Activated CD4-positive, alpha-beta T cell treated with anti-CD3 and anti-CD28 coated beads for 36 hours (primary cell): ENCODE results near the gene MCM10. TPM values are rescaled to one million over a fixed set of nuclear protein-coding genes. Genes with fewer than 3 reads are reported as not detected.

Experiments
- ATAC-seq: fragments of 200-7000 bp; cut with Tn5 transposase; one replicate; pipeline ENCODE4 v1.10.0; 2021; ENCODE audit warnings: mild to moderate bottlenecking, moderate library complexity
- CTCF ChIA-PET: fragments of 350-600 bp; sonication (Branson Sonifier 250); formaldehyde crosslinking; loops from one replicate; lab custom pipeline; 2021; ENCODE audit warnings: antibody characterized with exemption; lab: Charles Lee
- POLR2A ChIA-PET: fragments of 350-600 bp; sonication (Branson Sonifier 250); formaldehyde crosslinking; loops from one replicate; lab custom pipeline; 2021; ENCODE audit warnings: antibody characterized with exemption, inconsistent platforms; lab: Charles Lee
- DNase-seq: peaks from one replicate; pipeline ENCODE4 v3.0.0-alpha.2; 2020
- H3K27ac Mint-ChIP-seq: one replicate; pipeline ENCODE4 v1.8.0; 2021; ENCODE audit warnings: mixed read lengths
- H3K27me3 Mint-ChIP-seq: one replicate; pipeline ENCODE4 v1.8.0; 2021; ENCODE audit warnings: mixed read lengths
- H3K36me3 Mint-ChIP-seq: one replicate; pipeline ENCODE4 v1.8.0; 2021; ENCODE audit warnings: low read depth, mixed read lengths
- H3K4me1 Mint-ChIP-seq: one replicate; pipeline ENCODE4 v1.8.0; 2021; ENCODE audit warnings: mixed read lengths
- H3K4me3 Mint-ChIP-seq: one replicate; pipeline ENCODE4 v1.8.0; 2021; ENCODE audit warnings: mild to moderate bottlenecking, moderate library complexity, mixed read lengths
- H3K9me3 Mint-ChIP-seq: one replicate; pipeline ENCODE4 v1.8.0; 2021; ENCODE audit warnings: low read depth, mixed read lengths
- intact Hi-C, 2 experiments: fragments of 100-400 bp; cut with DNase I in 1 of 2; cut with micrococcal nuclease in 1 of 2; formaldehyde crosslinking; loops; one replicate each; pipeline versions ENCODE4 v1.14.2 to v1.15.1; 2022 to 2024; cut with DNase I, micrococcal nuclease
- total RNA-seq, 2 experiments: library from RNA; stranded (reverse); gene quantifications; one replicate each; pipeline ENCODE4 v1.2.3, GENCODE V29; 2021

MCM10 gene
- total RNA-seq, 2 experiments from 2014 or later, result 86.0 to 86.2 TPM

GRCh38 chr10:13167568-13167967 is 6.2 kb downstream of the MCM10 start:
- intact Hi-C loops, result loop anchor here in 1 of 2 experiments (10.0 kb wide), 1 partner anchor 1123 kb away; the partner anchor contains the start of gene UPF2
- Mint-ChIP-seq H3K27me3 (no peaks in the 10 kb centered on the region), H3K4me1 (peaks cover 11% of the 10 kb centered on the region), H3K27ac (no peak overlapping the region), H3K4me3 (no peak overlapping the region), H3K9me3 (no peaks in the 10 kb centered on the region), H3K36me3 (peaks cover 69% of the 10 kb centered on the region)
- no peak for DNase-seq
- ChIA-PET CTCF (interaction anchor here (0.6 to 1.3 kb wide), 2 partner anchors 50 to 136 kb away, joined by 3 to 5 read pairs; no protein-coding TSS in a partner anchor), POLR2A (no interaction called here)
- ATAC-seq, result no peak

- no peaks in the 10 kb centered on the region for H3K27me3 Mint-ChIP-seq
- H3K4me1 Mint-ChIP-seq, result peaks cover 7% of the 10 kb centered on the region
- ATAC-seq (no peak), DNase-seq (no peak)
- H3K4me3 Mint-ChIP-seq, result no peak overlapping the region
- ChIA-PET POLR2A (no interaction called here), CTCF (interaction anchor here (1.2 kb wide), 1 partner anchor 25 kb away, joined by 3 read pairs; no protein-coding TSS in a partner anchor)
- intact Hi-C loops, result loop anchor here in 1 of 2 experiments (10.0 kb wide), 1 partner anchor 1124 kb away; the partner anchor contains the start of gene UPF2
- peaks cover 75% of the 10 kb centered on the region for H3K36me3 Mint-ChIP-seq
- H3K27ac Mint-ChIP-seq, result no peak overlapping the region
- H3K9me3 Mint-ChIP-seq, result no peaks in the 10 kb centered on the region
Measured at GRCh38 chr10:13168781-13169180, 7.4 kb downstream of the MCM10 start.

GRCh38 chr10:13173616-13174015 is 12.3 kb downstream of the MCM10 start:
- ChIA-PET POLR2A (no interaction called here), CTCF (no interaction called here)
- Mint-ChIP-seq H3K9me3 (no peaks in the 10 kb centered on the region), H3K36me3 (peaks cover 77% of the 10 kb centered on the region), H3K4me1 (no peaks in the 10 kb centered on the region), H3K4me3 (no peak overlapping the region), H3K27ac (no peak overlapping the region), H3K27me3 (no peaks in the 10 kb centered on the region)
- ATAC-seq, result no peak
- no peak for DNase-seq
- intact Hi-C loops, result no loop called here

GRCh38 chr10:13180788-13181187 is 19.4 kb downstream of the MCM10 start:
- ATAC-seq (peak; percentile 93), DNase-seq (peak; percentile 33)
- Mint-ChIP-seq H3K27ac (no peak overlapping the region), H3K27me3 (no peaks in the 10 kb centered on the region), H3K4me3 (no peak overlapping the region), H3K36me3 (peaks cover 86% of the 10 kb centered on the region), H3K4me1 (peaks cover 5% of the 10 kb centered on the region), H3K9me3 (no peaks in the 10 kb centered on the region)
- CTCF ChIA-PET, result interaction anchor here (0.7 to 1.0 kb wide), 2 partner anchors 17 to 130 kb away, joined by 3 to 4 read pairs; no protein-coding TSS in a partner anchor
- POLR2A ChIA-PET, result no interaction called here
- intact Hi-C loops, result no loop called here

GRCh38 chr10:13182424-13182823 is 21.1 kb downstream of the MCM10 start:
- CTCF ChIA-PET, result no interaction called here
- peaks cover 87% of the 10 kb centered on the region for H3K36me3 Mint-ChIP-seq

GRCh38 chr10:13183625-13184024 is 22.3 kb downstream of the MCM10 start:
- intact Hi-C loops, result no loop called here
- Mint-ChIP-seq H3K9me3 (no peaks in the 10 kb centered on the region), H3K27ac (no peak overlapping the region), H3K4me3 (no peak overlapping the region), H3K36me3 (peaks cover 80% of the 10 kb centered on the region), H3K27me3 (no peaks in the 10 kb centered on the region), H3K4me1 (peaks cover 5% of the 10 kb centered on the region)
- ChIA-PET CTCF (interaction anchor here (0.7 kb wide), 1 partner anchor 158 kb away, joined by 4 read pairs; no protein-coding TSS in a partner anchor), POLR2A (no interaction called here)
- DNase-seq, result no peak
- ATAC-seq, result no peak

More at GRCh38 chr10:13182424-13182823, 21.1 kb downstream of the MCM10 start:
- Mint-ChIP-seq H3K27me3 (no peaks in the 10 kb centered on the region), H3K9me3 (no peaks in the 10 kb centered on the region), H3K4me3 (no peak overlapping the region), H3K27ac (no peak overlapping the region), H3K4me1 (peaks cover 5% of the 10 kb centered on the region)
- POLR2A ChIA-PET, result interaction anchor here (0.6 to 0.7 kb wide), 2 partner anchors 30 to 75 kb away, joined by 4 to 6 read pairs; no protein-coding TSS in a partner anchor
- DNase-seq (no peak), ATAC-seq (no peak)
- intact Hi-C loops, result no loop called here

GRCh38 chr10:13184276-13184675 is 22.9 kb downstream of the MCM10 start:
- peaks cover 79% of the 10 kb centered on the region for H3K36me3 Mint-ChIP-seq
- ATAC-seq, result no peak
- no peak overlapping the region for H3K4me3 Mint-ChIP-seq
- H3K9me3 Mint-ChIP-seq, result no peaks in the 10 kb centered on the region
- H3K4me1 Mint-ChIP-seq, result peaks cover 5% of the 10 kb centered on the region
- DNase-seq, result no peak
- H3K27me3 Mint-ChIP-seq, result no peaks in the 10 kb centered on the region
- ChIA-PET POLR2A (no interaction called here), CTCF (interaction anchor here (0.7 kb wide), 1 partner anchor 158 kb away, joined by 4 read pairs; no protein-coding TSS in a partner anchor)
- H3K27ac Mint-ChIP-seq, result no peak overlapping the region
- intact Hi-C loops, result no loop called here

GRCh38 chr10:13184730-13185514 is 23.6 kb downstream of the MCM10 start:
- H3K36me3 Mint-ChIP-seq, result peaks cover 77% of the 10 kb centered on the region
- no peak overlapping the region for H3K27ac Mint-ChIP-seq
- H3K4me3 Mint-ChIP-seq, result no peak overlapping the region
- DNase-seq (no peak), ATAC-seq (no peak)
- intact Hi-C loops, result no loop called here
- no peaks in the 10 kb centered on the region for H3K9me3 Mint-ChIP-seq
- H3K27me3 Mint-ChIP-seq, result no peaks in the 10 kb centered on the region
- ChIA-PET POLR2A (interaction anchor here (0.9 kb wide), 1 partner anchor 8 kb away, joined by 3 read pairs; no protein-coding TSS in a partner anchor), CTCF (interaction anchor here (0.7 to 1.1 kb wide), 2 partner anchors 187 to 547 kb away, joined by 3 read pairs; no protein-coding TSS in a partner anchor)
- H3K4me1 Mint-ChIP-seq, result peaks cover 5% of the 10 kb centered on the region

- H3K4me3 Mint-ChIP-seq, result no peak overlapping the region
Measured at GRCh38 chr10:13187135-13187534, 25.8 kb downstream of the MCM10 start.

GRCh38 chr10:13188593-13188992 is 27.2 kb downstream of the MCM10 start:
- no peak for DNase-seq
- Mint-ChIP-seq H3K9me3 (no peaks in the 10 kb centered on the region), H3K36me3 (peaks cover 77% of the 10 kb centered on the region), H3K4me3 (no peak overlapping the region), H3K4me1 (no peaks in the 10 kb centered on the region), H3K27me3 (no peaks in the 10 kb centered on the region), H3K27ac (no peak overlapping the region)
- intact Hi-C loops, result no loop called here
- ChIA-PET CTCF (interaction anchor here (1.1 kb wide), 1 partner anchor 27 kb away, joined by 3 read pairs; the partner anchor contains the start of gene MCM10), POLR2A (no interaction called here)
- ATAC-seq, result no peak

More at GRCh38 chr10:13187135-13187534, 25.8 kb downstream of the MCM10 start:
- no peak for DNase-seq
- H3K36me3 Mint-ChIP-seq, result peaks cover 76% of the 10 kb centered on the region
- no peaks in the 10 kb centered on the region for H3K4me1 Mint-ChIP-seq
- no peaks in the 10 kb centered on the region for H3K9me3 Mint-ChIP-seq
- no peak overlapping the region for H3K27ac Mint-ChIP-seq
- ChIA-PET CTCF (no interaction called here), POLR2A (no interaction called here)
- intact Hi-C loops, result no loop called here
- no peaks in the 10 kb centered on the region for H3K27me3 Mint-ChIP-seq
- ATAC-seq, result no peak

- intact Hi-C loops, result no loop called here
- Mint-ChIP-seq H3K9me3 (no peaks in the 10 kb centered on the region), H3K4me1 (no peaks in the 10 kb centered on the region), H3K4me3 (no peak overlapping the region), H3K36me3 (peaks cover 76% of the 10 kb centered on the region), H3K27ac (no peak overlapping the region), H3K27me3 (no peaks in the 10 kb centered on the region)
- DNase-seq, result no peak
- ATAC-seq, result no peak
- ChIA-PET CTCF (interaction anchor here (1.1 kb wide), 1 partner anchor 28 kb away, joined by 3 read pairs; the partner anchor contains the start of gene MCM10), POLR2A (no interaction called here)
Measured at GRCh38 chr10:13189961-13190360, 28.6 kb downstream of the MCM10 start.
